HAP-1 (cell line): Measurements from ENCODE around the gene WNT3.

Experiments
- DNase-seq, 2 experiments: peaks; one replicate each; pipeline ENCODE4 v3.0.0-alpha.2; 2016 to 2020; ENCODE audit warnings: low spot score in 2 of 2
- H3K27me3 ChIP-seq: fragments of 250-450 bp; sonication (Bioruptor Pico); 2 replicates; pipeline ENCODE4 v1.5.1; 2020; ENCODE audit warnings: low read depth, mild to moderate bottlenecking, moderate library complexity
- H3K36me3 ChIP-seq: fragments of 250-450 bp; sonication (Bioruptor Pico); replicated peaks from 2 replicates; pipeline ENCODE4 v1.5.1; 2020; ENCODE audit warnings: mild to moderate bottlenecking
- H3K4me1 ChIP-seq: fragments of 250-450 bp; sonication (Bioruptor Pico); 2 replicates; pipeline ENCODE4 v1.5.1; 2020; ENCODE audit warnings: mild to moderate bottlenecking
- H3K4me3 ChIP-seq: fragments of 250-450 bp; sonication (Bioruptor Pico); 2 replicates; pipeline ENCODE4 v1.5.1; 2020; ENCODE audit warnings: mild to moderate bottlenecking, moderate library complexity
- H3K9me3 ChIP-seq: fragments of 250-450 bp; sonication (Bioruptor Pico); 2 replicates; pipeline ENCODE4 v1.5.1; 2020; ENCODE audit warnings: mild to moderate bottlenecking, moderate library complexity
- in situ Hi-C: fragments of 300-500 bp; cut with MboI; formaldehyde crosslinking; loops from 3 replicates; pipeline ENCODE4 v1.14.3; 2020; ENCODE audit warnings: low sequenced_read_pairs, inconsistent platforms, mixed read lengths

The WNT3 gene

GRCh38 chr17:46782250-46782953 is 36.1 kb downstream of the WNT3 start:
- Histone ChIP-seq H3K9me3 (no peaks in the 10 kb centered on the region), H3K4me3 (no peak overlapping the region), H3K4me1 (no peaks in the 10 kb centered on the region), H3K36me3 (no peaks in the 10 kb centered on the region), H3K27me3 (peaks cover 11% of the 10 kb centered on the region)
- peak; percentile 40 to 73 for DNase-seq
- in situ Hi-C loops = no loop called here

GRCh38 chr17:46780003-46780373 is 38.5 kb downstream of the WNT3 start:
- no peak for DNase-seq
- Histone ChIP-seq H3K4me1 (no peaks in the 10 kb centered on the region), H3K4me3 (no peak overlapping the region), H3K36me3 (no peaks in the 10 kb centered on the region), H3K9me3 (no peaks in the 10 kb centered on the region), H3K27me3 (peaks cover 30% of the 10 kb centered on the region)
- in situ Hi-C loops = no loop called here

GRCh38 chr17:46777943-46778915 is 40.3 kb downstream of the WNT3 start:
- no peak overlapping the region for H3K4me3 ChIP-seq
- no peaks in the 10 kb centered on the region for H3K4me1 ChIP-seq
- peaks cover 35% of the 10 kb centered on the region for H3K27me3 ChIP-seq
- in situ Hi-C loops = loop anchor here (10.0 kb wide), 1 partner anchor 47 kb away; no protein-coding TSS in a partner anchor
- DNase-seq = no peak
- H3K9me3 ChIP-seq = no peaks in the 10 kb centered on the region
- no peaks in the 10 kb centered on the region for H3K36me3 ChIP-seq

GRCh38 chr17:46776298-46777005 is 42.0 kb downstream of the WNT3 start:
- H3K27me3 ChIP-seq = peaks cover 35% of the 10 kb centered on the region
- in situ Hi-C loops = loop anchor here (10.0 kb wide), 1 partner anchor 48 kb away; no protein-coding TSS in a partner anchor
- no peaks in the 10 kb centered on the region for H3K36me3 ChIP-seq
- no peaks in the 10 kb centered on the region for H3K9me3 ChIP-seq
- no peak for DNase-seq
- peaks cover 5% of the 10 kb centered on the region; the same call in 1 of the 2 replicates for H3K4me1 ChIP-seq
- H3K4me3 ChIP-seq = no peak overlapping the region

GRCh38 chr17:46774108-46774737 is 44.3 kb downstream of the WNT3 start:
- H3K4me3 ChIP-seq = no peak overlapping the region
- no peaks in the 10 kb centered on the region for H3K36me3 ChIP-seq
- H3K4me1 ChIP-seq = peaks cover 12% of the 10 kb centered on the region
- no peak for DNase-seq
- peaks cover 35% of the 10 kb centered on the region for H3K27me3 ChIP-seq
- no peaks in the 10 kb centered on the region for H3K9me3 ChIP-seq
- in situ Hi-C loops = loop anchor here (5.0 to 10.0 kb wide), 2 partner anchors 42 to 51 kb away; no protein-coding TSS in a partner anchor

- no peak for DNase-seq
These were observed 44.8 kb downstream of the WNT3 start for GRCh38 chr17:46773676-46774075.

GRCh38 chr17:46773221-46773605 is 45.3 kb downstream of the WNT3 start:
- in situ Hi-C loops = loop anchor here (5.0 to 10.0 kb wide), 2 partner anchors 41 to 52 kb away; no protein-coding TSS in a partner anchor
- Histone ChIP-seq H3K4me3 (no peak overlapping the region), H3K9me3 (no peaks in the 10 kb centered on the region), H3K4me1 (peaks cover 12% of the 10 kb centered on the region), H3K36me3 (no peaks in the 10 kb centered on the region), H3K27me3 (peaks cover 30% of the 10 kb centered on the region)
- no peak for DNase-seq

More at GRCh38 chr17:46773676-46774075, 44.8 kb downstream of the WNT3 start:
- peaks cover 35% of the 10 kb centered on the region for H3K27me3 ChIP-seq
- in situ Hi-C loops = loop anchor here (5.0 to 10.0 kb wide), 2 partner anchors 41 to 51 kb away; no protein-coding TSS in a partner anchor
- no peak overlapping the region for H3K4me3 ChIP-seq
- no peaks in the 10 kb centered on the region for H3K9me3 ChIP-seq
- peaks cover 12% of the 10 kb centered on the region for H3K4me1 ChIP-seq
- no peaks in the 10 kb centered on the region for H3K36me3 ChIP-seq

GRCh38 chr17:46772475-46773220 is 45.8 kb downstream of the WNT3 start:
- peaks cover 26% of the 10 kb centered on the region for H3K27me3 ChIP-seq
- H3K4me3 ChIP-seq = peak overlapping the region; percentile 46
- in situ Hi-C loops = loop anchor here (5.0 to 10.0 kb wide), 2 partner anchors 40 to 52 kb away; no protein-coding TSS in a partner anchor
- H3K36me3 ChIP-seq = no peaks in the 10 kb centered on the region
- H3K9me3 ChIP-seq = no peaks in the 10 kb centered on the region
- DNase-seq = peak; percentile 40 to 65
- peaks cover 12% of the 10 kb centered on the region for H3K4me1 ChIP-seq

GRCh38 chr17:46771561-46772474 is 46.7 kb downstream of the WNT3 start:
- Histone ChIP-seq H3K36me3 (no peaks in the 10 kb centered on the region), H3K9me3 (no peaks in the 10 kb centered on the region), H3K4me3 (peak overlapping the region; percentile 46), H3K27me3 (peaks cover 18% of the 10 kb centered on the region; the same call in 1 of the 2 replicates), H3K4me1 (peaks cover 12% of the 10 kb centered on the region)
- in situ Hi-C loops = loop anchor here (5.0 to 10.0 kb wide), 2 partner anchors 40 to 53 kb away; no protein-coding TSS in a partner anchor
- DNase-seq = peak in 1 of 2 experiments; percentile 80

GRCh38 chr17:46770818-46771560 is 47.5 kb downstream of the WNT3 start:
- Histone ChIP-seq H3K36me3 (no peaks in the 10 kb centered on the region), H3K9me3 (no peaks in the 10 kb centered on the region), H3K4me3 (peak overlapping the region; percentile 26), H3K27me3 (peaks cover 10% of the 10 kb centered on the region; the same call in 1 of the 2 replicates), H3K4me1 (peaks cover 12% of the 10 kb centered on the region)
- in situ Hi-C loops = loop anchor here (5.0 to 10.0 kb wide), 2 partner anchors 39 to 54 kb away; no protein-coding TSS in a partner anchor
- peak in 1 of 2 experiments; percentile 73 for DNase-seq

GRCh38 chr17:46770439-46770817 is 48.1 kb downstream of the WNT3 start:
- in situ Hi-C loops = loop anchor here (5.0 to 10.0 kb wide), 2 partner anchors 38 to 54 kb away; no protein-coding TSS in a partner anchor
- Histone ChIP-seq H3K27me3 (peaks cover 7% of the 10 kb centered on the region; the same call in 1 of the 2 replicates), H3K9me3 (no peaks in the 10 kb centered on the region), H3K4me1 (peaks cover 12% of the 10 kb centered on the region), H3K36me3 (no peaks in the 10 kb centered on the region), H3K4me3 (no peak overlapping the region)
- no peak for DNase-seq
